ENCODE results near the gene UNC5A. TPM values are rescaled to one million over a fixed set of nuclear protein-coding genes. Genes with fewer than 3 reads are reported as not detected.

The UNC5A gene
- total and polyA plus RNA-seq, 7 donors, result 0.03 to 0.25 (median 0.10) TPM; not detected in 4

- intact Hi-C loops (cut with DNase I), result loop anchor here in 1 of 2 donors (5.0 kb wide), 1 partner anchor 42 kb away; no protein-coding TSS in a partner anchor
- ATAC-seq, result no peak
- Histone ChIP-seq H3K36me3 (ENCODE audit: insufficient read depth in 1 of 2, low read depth in 1 of 2) (peaks cover 12 to 38% of the 10 kb centered on the region in 2 donors), H3K4me1 (peaks cover 3% of the 10 kb centered on the region), H3K4me3 (no peak overlapping the region), H3K27me3 (ENCODE audit: insufficient read depth in 3 of 3, low read length in 2 of 3) (no peaks in the 10 kb centered on the region), H3K27ac (no peak overlapping the region), H3K9me3 (no peaks in the 10 kb centered on the region)
- no peak for TF ChIP-seq CTCF (IDR thresholded peaks at IDR 0.05)
- DNase-seq, result no peak
- 35 to 42% (median 38%) methylated on average over 7 of the region's 7 CpGs for WGBS, 3 donors
These were observed 90.4 kb downstream of the UNC5A start for GRCh38 chr5:176900780-176901204.

- 77 to 83% (median 83%) methylated on average over 12 of the region's 12 CpGs for WGBS, 3 donors
- Histone ChIP-seq H3K27ac (no peak overlapping the region), H3K36me3 (ENCODE audit: insufficient read depth in 1 of 2, low read depth in 1 of 2) (peaks cover 16 to 44% of the 10 kb centered on the region in 2 donors), H3K27me3 (ENCODE audit: insufficient read depth in 3 of 3, low read length in 2 of 3) (no peaks in the 10 kb centered on the region), H3K4me3 (no peak overlapping the region), H3K4me1 (peaks cover 3% of the 10 kb centered on the region), H3K9me3 (no peaks in the 10 kb centered on the region)
- no peak for DNase-seq
- no peak for TF ChIP-seq CTCF (IDR thresholded peaks at IDR 0.05)
- no peak for ATAC-seq
- intact Hi-C loops (cut with DNase I), result loop anchor here in 1 of 2 donors (5.0 kb wide), 1 partner anchor 41 kb away; no protein-coding TSS in a partner anchor
These were observed 91.1 kb downstream of the UNC5A start for GRCh38 chr5:176901260-176902101.

GRCh38 chr5:176902102-176902814 lies 91.9 kb downstream of the UNC5A start:
- no peak overlapping the region for H3K27ac ChIP-seq
- TF ChIP-seq CTCF (IDR thresholded peaks at IDR 0.05), result no peak
- no peaks in the 10 kb centered on the region for H3K9me3 ChIP-seq
- intact Hi-C loops (cut with DNase I), result loop anchor here in 1 of 2 donors (5.0 kb wide), 1 partner anchor 40 kb away; no protein-coding TSS in a partner anchor
- no peak overlapping the region for H3K4me3 ChIP-seq
- ATAC-seq (no peak), DNase-seq (no peak)
- H3K36me3 ChIP-seq (ENCODE audit: insufficient read depth in 1 of 2, low read depth in 1 of 2), result peaks cover 16 to 52% of the 10 kb centered on the region in 2 donors
- 89 to 94% (median 92%) methylated on average over 6 of the region's 6 CpGs for WGBS, 3 donors
- H3K27me3 ChIP-seq (ENCODE audit: insufficient read depth in 3 of 3, low read length in 2 of 3), result no peaks in the 10 kb centered on the region
- H3K4me1 ChIP-seq, result peaks cover 3% of the 10 kb centered on the region

GRCh38 chr5:176902911-176903664 lies 92.7 kb downstream of the UNC5A start:
- TF ChIP-seq CTCF (IDR thresholded peaks at IDR 0.05), result no peak
- Histone ChIP-seq H3K4me3 (no peak overlapping the region), H3K9me3 (no peaks in the 10 kb centered on the region), H3K4me1 (peaks cover 3% of the 10 kb centered on the region), H3K27me3 (ENCODE audit: insufficient read depth in 3 of 3, low read length in 2 of 3) (no peaks in the 10 kb centered on the region), H3K36me3 (ENCODE audit: insufficient read depth in 1 of 2, low read depth in 1 of 2) (peaks cover 16 to 61% of the 10 kb centered on the region in 2 donors), H3K27ac (no peak overlapping the region)
- no peak for DNase-seq
- ATAC-seq, result no peak
- intact Hi-C loops (cut with DNase I), result loop anchor here in 1 of 2 donors (5.0 kb wide), 1 partner anchor 39 kb away; no protein-coding TSS in a partner anchor
- 92 to 96% (median 94%) methylated on average over 5 of the region's 5 CpGs for WGBS, 3 donors
